GM06990 (cell line): ENCODE data around the gene KCNH8.

Experiments
- DNase-seq: peaks from one replicate; pipeline ENCODE4 v3.0.0-alpha.2; 2011; ENCODE audit not compliant: insufficient read length; ENCODE audit errors: extremely low read depth
- H3K27me3 ChIP-seq: replicated peaks from 2 replicates; pipeline ENCODE4 v1.6.0; 2011; ENCODE audit warnings: low read length; ENCODE audit not compliant: control insufficient read depth, insufficient read depth
- H3K36me3 ChIP-seq: 2 replicates; pipeline ENCODE4 v1.5.1; 2011; ENCODE audit warnings: low read length; ENCODE audit not compliant: control insufficient read depth, insufficient read depth
- H3K4me3 ChIP-seq: replicated peaks from 2 replicates; pipeline ENCODE4 v1.5.1; 2011; ENCODE audit warnings: low read depth, mild to moderate bottlenecking, control low read depth, low read length
- CTCF ChIP-seq: IDR thresholded peaks from 2 replicates; pipeline ENCODE4 v1.5.1; 2011; ENCODE audit warnings: low read length, control low read depth, mild to moderate bottlenecking, inconsistent platforms; ENCODE audit not compliant: insufficient read depth, poor library complexity, severe bottlenecking

Gene KCNH8

GRCh38 chr3:19248143-19248542, 99.8 kb downstream of the KCNH8 start:
- Histone ChIP-seq H3K36me3 (no peaks in the 10 kb centered on the region), H3K27me3 (no peaks in the 10 kb centered on the region), H3K4me3 (no peak overlapping the region)
- no peak for DNase-seq
- TF ChIP-seq CTCF: no peak

- Histone ChIP-seq H3K36me3 (no peaks in the 10 kb centered on the region), H3K27me3 (no peaks in the 10 kb centered on the region), H3K4me3 (no peak overlapping the region)
- no peak for TF ChIP-seq CTCF
- DNase-seq: no peak
Measured at GRCh38 chr3:19248767-19249166, 100.5 kb downstream of the KCNH8 start.

GRCh38 chr3:19250959-19251610, 102.8 kb downstream of the KCNH8 start:
- no peak for DNase-seq
- Histone ChIP-seq H3K36me3 (no peaks in the 10 kb centered on the region), H3K27me3 (no peaks in the 10 kb centered on the region), H3K4me3 (no peak overlapping the region)
- no peak for TF ChIP-seq CTCF

GRCh38 chr3:19254189-19254588, 105.9 kb downstream of the KCNH8 start:
- TF ChIP-seq CTCF: no peak
- DNase-seq: no peak

GRCh38 chr3:19254784-19255338, 106.6 kb downstream of the KCNH8 start:
- DNase-seq: no peak
- Histone ChIP-seq H3K4me3 (no peak overlapping the region), H3K36me3 (no peaks in the 10 kb centered on the region), H3K27me3 (no peaks in the 10 kb centered on the region)
- TF ChIP-seq CTCF: no peak

More at GRCh38 chr3:19254189-19254588, 105.9 kb downstream of the KCNH8 start:
- no peaks in the 10 kb centered on the region for H3K36me3 ChIP-seq
- no peak overlapping the region for H3K4me3 ChIP-seq
- no peaks in the 10 kb centered on the region for H3K27me3 ChIP-seq
